Epidermal melanocyte (primary cell): ENCODE measurements around the gene SPANXA2.
"Not testable (repeated sequence)": the region's sequence is repeated elsewhere in the genome, so short reads cannot be mapped to it uniquely, and the experiment has no call there.

Source experiments
- DNase-seq: peaks from one replicate; pipeline ENCODE4 v3.0.0; 2011; ENCODE audit warnings: low spot score; ENCODE audit not compliant: insufficient read length

Gene SPANXA2

GRCh38 chrX:141589408-141589807 is at the start of gene SPANXA2:
TSS of gene SPANXA2 (plus strand) at chrX:141589708. CDS start at chrX:141589768, 60 bp downstream.
- DNase-seq: not testable (repeated sequence)

- not testable (repeated sequence) for DNase-seq
Measured at GRCh38 chrX:141542551-141542950, 47.0 kb upstream of the SPANXA2 start.

GRCh38 chrX:141584638-141585037 is 4.9 kb upstream of the SPANXA2 start, which contains the start of gene SPANXA1:
TSS of gene SPANXA1 (minus strand) at chrX:141584738. CDS start at chrX:141584678, 60 bp downstream.
- not testable (repeated sequence) for DNase-seq

GRCh38 chrX:141609111-141609510 is 19.6 kb downstream of the SPANXA2 start:
- DNase-seq: no peak

- DNase-seq: no peak
Measured at GRCh38 chrX:141619336-141619735, 29.8 kb downstream of the SPANXA2 start.

- no peak for DNase-seq
Measured at GRCh38 chrX:141632124-141632523, 42.6 kb downstream of the SPANXA2 start.

- DNase-seq: no peak
Measured at GRCh38 chrX:141638550-141638949, 49.0 kb downstream of the SPANXA2 start.
